ENCODE measurements around the gene EMILIN3. TPM values are rescaled to one million over a fixed set of nuclear protein-coding genes. Genes with fewer than 3 reads are reported as not detected.

Gene EMILIN3
- total and polyA plus RNA-seq, 2 of the 8 experiments (the other 6 are each of a cell fraction or from before 2014, with no cell fraction given) = 3.8 to 5.2 TPM

- ChIA-PET POLR2A (ENCODE audit: partially characterized antibody) (interaction anchor here (0.7 to 1.2 kb wide), 2 partner anchors 11 to 22 kb away, joined by 3 read pairs; no protein-coding TSS in a partner anchor), CTCF (ENCODE audit: partially characterized antibody) (interaction anchor here (0.6 to 1.7 kb wide), 8 partner anchors 9 to 208 kb away, joined by 3 to 6 read pairs (median 4); no protein-coding TSS in a partner anchor)
- DNase-seq (ENCODE audit: low read depth in 1 of 2, low spot score in 2 of 2) (peak in 1 of 2 experiments; percentile 69), FAIRE-seq (no peak)
- H3K79me1 ChIP-seq (ENCODE audit: low read depth, low read length) = no peaks in the 10 kb centered on the region
- no peak overlapping the region for H2BK5ac ChIP-seq (ENCODE audit: low read depth, low read length)
- H3K14ac ChIP-seq (ENCODE audit: insufficient read length) = no peak overlapping the region
- H3K79me2 ChIP-seq (ENCODE audit: control insufficient read depth in 1 of 2, insufficient read depth in 2 of 2, low read length in 2 of 2) = no peaks in the 10 kb centered on the region
- peaks cover 1 to 2% of the 10 kb centered on the region in 2 experiments; a peak in 2 of 4 replicates for H3K9me3 ChIP-seq (ENCODE audit: insufficient read depth in 2 of 2, low read depth in 1 of 2, low read length in 1 of 2)
- H3K4me3 ChIP-seq (ENCODE audit: extremely low read depth in 1 of 4, insufficient read depth in 2 of 4, low read depth in 3 of 4, low read length in 4 of 4) = peak overlapping the region; percentile 21 to 70 (median 30)
- H4K5ac ChIP-seq (ENCODE audit: insufficient read length, low read depth, low read length) = no peak overlapping the region
- peak overlapping the region; percentile 43; the same call in 1 of the 2 replicates for H4K8ac ChIP-seq (ENCODE audit: extremely low read depth, insufficient read depth, low read length)
- H4K20me1 ChIP-seq (replicated peaks in 1 of 2; ENCODE audit: control insufficient read depth in 1 of 2, insufficient read depth in 2 of 2, low read length in 2 of 2) = peaks cover 2 to 8% of the 10 kb centered on the region in 2 experiments
- H3K4me1 ChIP-seq (replicated peaks in 1 of 4; ENCODE audit: control insufficient read depth in 3 of 4, insufficient read depth in 4 of 4, low read length in 3 of 4) = peaks cover 0 to 2% (median 0%) of the 10 kb centered on the region in 4 experiments; a peak in 3 of 7 replicates
- H3K23me2 ChIP-seq (ENCODE audit: low read depth, low read length) = peaks cover 7% of the 10 kb centered on the region; the same call in 1 of the 2 replicates
- peak overlapping the region; percentile 63 to 98 for H3K4me2 ChIP-seq (ENCODE audit: insufficient read depth in 1 of 2, low read depth in 2 of 2, low read length in 2 of 2)
- no peak overlapping the region for H3K27ac ChIP-seq (ENCODE audit: low read depth, low read length)
- H3K27me3 ChIP-seq (replicated peaks in 1 of 4; ENCODE audit: control insufficient read depth in 3 of 4, extremely low read depth in 1 of 4, insufficient read depth in 3 of 4, low read length in 3 of 4) = peaks cover 18 to 40% (median 36%) of the 10 kb centered on the region in 4 experiments
- no peak overlapping the region for H2BK20ac ChIP-seq (ENCODE audit: low read length)
- no peak overlapping the region for H2AK5ac ChIP-seq (ENCODE audit: low read depth, low read length)
- H3K23ac ChIP-seq (ENCODE audit: insufficient read length) = no peak overlapping the region
- no peak overlapping the region for H2BK15ac ChIP-seq (ENCODE audit: low read length)
- H3K9ac ChIP-seq (replicated peaks in 1 of 4; ENCODE audit: extremely low read depth in 1 of 4, low read depth in 3 of 4, low read length in 3 of 4) = peak overlapping the region in 1 of 4 experiments; percentile 68; a peak in 1 of 7 replicates
- WGBS, 2 experiments (ENCODE audit: extremely low coverage in 1 of 2, insufficient coverage in 1 of 2, insufficient read length in 1 of 2, insufficient replicate concordance in 2 of 2, low coverage in 1 of 2, low lambda C conversion rate in 2 of 2, missing lambda C conversion rate in 1 of 2) = 13% methylated on average over 32 of the region's 76 CpGs; no CpG with 5 or more reads in 1 of the 2 experiments
- H3K4ac ChIP-seq (replicated peaks; ENCODE audit: insufficient read length, low read depth, low read length) = no peak overlapping the region
- H3K18ac ChIP-seq (ENCODE audit: extremely low read depth, low read length) = peak overlapping the region; percentile 32; the same call in 1 of the 2 replicates
- H2AFZ ChIP-seq (ENCODE audit: low read length) = no peak overlapping the region
- H2BK12ac ChIP-seq (ENCODE audit: low read depth, low read length) = no peak overlapping the region
- H3K56ac ChIP-seq (replicated peaks; ENCODE audit: insufficient read length, low read depth, low read length) = no peak overlapping the region
- no peak overlapping the region for H4K91ac ChIP-seq (replicated peaks; ENCODE audit: insufficient read length, low read length)
- no peaks in the 10 kb centered on the region for H3K36me3 ChIP-seq (ENCODE audit: control insufficient read depth in 2 of 4, insufficient read depth in 4 of 4, low read length in 3 of 4)
- H2BK120ac ChIP-seq (replicated peaks; ENCODE audit: low read depth, low read length) = no peak overlapping the region
- TF ChIP-seq MAX (IDR thresholded peaks at IDR 0.05) (peak; percentile 24; the same call in 1 of the 2 replicates), TAF1 (IDR thresholded peaks at IDR 0.05; ENCODE audit: low read depth, low read length) (0 out of 2 replicates have a peak, but pooled peaks have one; percentile 10), SUZ12 (IDR thresholded peaks at IDR 0.05; ENCODE audit: low read length) (peak; percentile 51; the same call in 1 of the 2 replicates), KDM1A (IDR thresholded peaks at IDR 0.05; ENCODE audit: borderline replicate concordance, low read length) (no peak), ASH2L (IDR thresholded peaks at IDR 0.05; ENCODE audit: low read length) (no peak), KDM4A (IDR thresholded peaks at IDR 0.05; ENCODE audit: low read depth, low read length, severe bottlenecking) (peak; percentile 45), CTCF (IDR thresholded peaks at IDR 0.05; ENCODE audit: control extremely low read depth in 1 of 3, insufficient read depth in 1 of 3, low read depth in 1 of 3, low read length in 3 of 3) (no peak), EZH2 (IDR thresholded peaks at IDR 0.05; ENCODE audit: low read depth, low read length, severe bottlenecking) (peak; percentile 33)
These were observed 657 bp downstream of the EMILIN3 start for GRCh38 chr20:41365777-41366545.

Data from H1 (cell line).